ENCODE data around the gene GNPTAB. TPM values are rescaled to one million over a fixed set of nuclear protein-coding genes. Genes with fewer than 3 reads are reported as not detected.

The GNPTAB gene
- total RNA-seq, 2 donors from 2014 or later, result 24.0 to 28.3 TPM

DNA sequence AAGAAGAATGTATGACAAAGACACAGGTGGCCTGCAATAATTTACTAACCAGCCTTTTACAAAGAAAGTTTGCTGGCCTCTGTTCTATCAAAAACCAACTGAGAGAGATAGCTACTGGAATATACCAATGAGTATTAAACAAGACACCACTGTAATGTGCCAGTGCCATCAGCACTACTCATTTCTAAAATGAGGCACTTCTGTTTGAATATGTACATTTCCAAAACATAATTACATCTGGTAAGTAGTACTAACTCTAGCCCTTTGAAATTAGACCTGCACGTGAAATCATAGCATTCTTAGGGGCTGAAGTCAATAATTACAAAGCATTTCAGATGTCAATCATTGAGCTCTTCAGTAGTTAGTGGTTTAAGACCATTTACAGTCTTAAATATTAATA is 84.6 kb downstream of the GNPTAB start:
- Histone ChIP-seq H3K27ac (no peak overlapping the region), H3K4me1 (ENCODE audit: control insufficient read depth in 1 of 2, low read depth in 2 of 2) (no peaks in the 10 kb centered on the region), H3K4me3 (no peak overlapping the region), H3K9me3 (no peaks in the 10 kb centered on the region), H3K36me3 (peaks cover 14% of the 10 kb centered on the region), H3K27me3 (replicated peaks; ENCODE audit: insufficient read depth) (no peaks in the 10 kb centered on the region)
- DNase-seq (ENCODE audit: low spot score), result no peak
- no peak for ATAC-seq (ENCODE audit: insufficient number of reproducible peaks, low FRiP score, low read depth)
- TF ChIP-seq, protein P1, sequence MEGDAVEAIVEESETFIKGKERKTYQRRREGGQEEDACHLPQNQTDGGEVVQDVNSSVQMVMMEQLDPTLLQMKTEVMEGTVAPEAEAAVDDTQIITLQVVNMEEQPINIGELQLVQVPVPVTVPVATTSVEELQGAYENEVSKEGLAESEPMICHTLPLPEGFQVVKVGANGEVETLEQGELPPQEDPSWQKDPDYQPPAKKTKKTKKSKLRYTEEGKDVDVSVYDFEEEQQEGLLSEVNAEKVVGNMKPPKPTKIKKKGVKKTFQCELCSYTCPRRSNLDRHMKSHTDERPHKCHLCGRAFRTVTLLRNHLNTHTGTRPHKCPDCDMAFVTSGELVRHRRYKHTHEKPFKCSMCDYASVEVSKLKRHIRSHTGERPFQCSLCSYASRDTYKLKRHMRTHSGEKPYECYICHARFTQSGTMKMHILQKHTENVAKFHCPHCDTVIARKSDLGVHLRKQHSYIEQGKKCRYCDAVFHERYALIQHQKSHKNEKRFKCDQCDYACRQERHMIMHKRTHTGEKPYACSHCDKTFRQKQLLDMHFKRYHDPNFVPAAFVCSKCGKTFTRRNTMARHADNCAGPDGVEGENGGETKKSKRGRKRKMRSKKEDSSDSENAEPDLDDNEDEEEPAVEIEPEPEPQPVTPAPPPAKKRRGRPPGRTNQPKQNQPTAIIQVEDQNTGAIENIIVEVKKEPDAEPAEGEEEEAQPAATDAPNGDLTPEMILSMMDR (IDR thresholded peaks at IDR 0.05), result no peak

DNA sequence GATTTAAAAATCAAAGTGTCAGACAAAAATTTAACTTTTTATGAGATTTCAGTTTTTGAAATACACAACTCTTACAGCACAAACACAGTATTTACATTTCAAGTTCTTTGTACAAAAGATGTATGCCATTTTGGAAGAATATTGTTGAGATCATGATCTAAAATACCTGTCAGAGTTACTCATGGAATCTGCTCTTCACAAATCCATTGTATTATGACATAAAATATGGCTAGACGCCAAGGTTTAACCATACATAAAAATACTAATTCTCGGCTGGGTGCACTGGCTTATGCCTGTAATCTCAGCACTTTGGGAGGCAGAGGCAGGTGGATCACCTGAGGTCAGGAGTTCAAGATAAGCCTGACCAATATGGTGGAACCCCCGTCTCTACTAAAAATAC is 85.3 kb downstream of the GNPTAB start:
- ATAC-seq (ENCODE audit: insufficient number of reproducible peaks, low FRiP score, low read depth) (no peak), DNase-seq (ENCODE audit: low spot score) (no peak)
- Histone ChIP-seq H3K27ac (no peak overlapping the region), H3K4me3 (no peak overlapping the region), H3K36me3 (peaks cover 14% of the 10 kb centered on the region), H3K27me3 (replicated peaks; ENCODE audit: insufficient read depth) (no peaks in the 10 kb centered on the region), H3K4me1 (ENCODE audit: control insufficient read depth in 1 of 2, low read depth in 2 of 2) (no peaks in the 10 kb centered on the region), H3K9me3 (no peaks in the 10 kb centered on the region)
- TF ChIP-seq, protein P1 (IDR thresholded peaks at IDR 0.05), result no peak

DNA sequence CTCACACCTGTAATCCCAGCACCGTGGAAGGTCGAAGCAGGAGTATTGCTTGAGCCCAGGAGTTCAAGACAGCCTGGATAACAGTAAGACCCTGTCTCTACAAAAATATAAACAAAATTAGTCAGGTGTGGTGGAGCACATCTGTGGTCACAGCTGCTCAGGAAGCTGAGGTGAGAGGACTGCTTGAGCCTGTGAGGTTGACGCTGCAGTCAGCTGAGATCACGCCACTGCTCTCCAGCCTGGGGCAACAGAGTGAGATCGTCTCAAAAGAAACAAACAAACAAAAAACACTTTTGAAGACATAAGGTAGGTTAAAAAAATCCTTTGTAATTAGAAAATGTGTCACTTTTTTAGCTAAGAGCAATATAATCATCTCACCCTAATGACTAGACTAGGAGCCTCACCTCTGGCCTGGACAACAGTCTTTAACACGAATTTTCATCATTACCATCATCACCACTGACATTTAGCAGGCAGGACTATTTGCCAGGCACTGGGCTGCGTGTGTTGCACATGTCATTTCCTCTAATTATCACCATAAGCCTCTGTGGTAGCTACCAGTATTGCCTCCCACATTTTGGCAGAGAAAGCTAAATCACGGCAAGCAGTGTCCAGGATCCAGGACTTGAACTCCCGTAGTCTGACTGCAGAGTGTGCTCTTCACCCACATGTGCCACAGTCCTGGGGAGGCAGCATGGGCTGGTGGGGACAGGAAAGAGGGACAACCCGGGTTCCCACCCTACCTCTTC is 86.9 kb downstream of the GNPTAB start:
- TF ChIP-seq, protein P1 (IDR thresholded peaks at IDR 0.05), result no peak
- ATAC-seq (ENCODE audit: insufficient number of reproducible peaks, low FRiP score, low read depth) (no peak), DNase-seq (ENCODE audit: low spot score) (no peak)
- Histone ChIP-seq H3K4me3 (no peak overlapping the region), H3K36me3 (peaks cover 16% of the 10 kb centered on the region), H3K27ac (no peak overlapping the region), H3K27me3 (replicated peaks; ENCODE audit: insufficient read depth) (no peaks in the 10 kb centered on the region), H3K4me1 (ENCODE audit: control insufficient read depth in 1 of 2, low read depth in 2 of 2) (no peaks in the 10 kb centered on the region), H3K9me3 (no peaks in the 10 kb centered on the region)

DNA sequence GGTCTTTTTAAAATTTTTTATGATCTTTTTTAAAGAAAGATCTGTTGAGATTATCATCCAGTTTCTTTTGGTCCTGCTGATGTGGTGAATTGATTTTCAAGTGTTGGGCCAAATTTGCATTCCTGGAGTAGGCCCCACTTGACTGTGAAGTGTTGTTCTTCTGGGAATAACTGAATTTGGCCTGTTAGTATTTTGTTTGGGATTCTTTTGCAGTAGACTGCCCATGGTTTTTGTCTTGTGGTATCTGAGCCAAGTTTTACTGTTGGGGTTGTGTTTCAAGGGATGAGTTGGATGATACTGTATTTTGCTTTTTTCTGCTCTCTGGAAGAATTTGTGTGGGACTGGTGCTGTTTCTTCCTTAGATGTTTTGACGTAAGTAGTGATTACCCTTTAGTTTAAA is 87.5 kb downstream of the GNPTAB start:
- Histone ChIP-seq H3K36me3 (peaks cover 12% of the 10 kb centered on the region), H3K4me3 (no peak overlapping the region), H3K4me1 (ENCODE audit: control insufficient read depth in 1 of 2, low read depth in 2 of 2) (no peaks in the 10 kb centered on the region), H3K27me3 (replicated peaks; ENCODE audit: insufficient read depth) (no peaks in the 10 kb centered on the region), H3K9me3 (no peaks in the 10 kb centered on the region), H3K27ac (no peak overlapping the region)
- ATAC-seq (ENCODE audit: insufficient number of reproducible peaks, low FRiP score, low read depth), result no peak
- TF ChIP-seq, protein P1 (IDR thresholded peaks at IDR 0.05), result no peak
- no peak for DNase-seq (ENCODE audit: low spot score)

DNA sequence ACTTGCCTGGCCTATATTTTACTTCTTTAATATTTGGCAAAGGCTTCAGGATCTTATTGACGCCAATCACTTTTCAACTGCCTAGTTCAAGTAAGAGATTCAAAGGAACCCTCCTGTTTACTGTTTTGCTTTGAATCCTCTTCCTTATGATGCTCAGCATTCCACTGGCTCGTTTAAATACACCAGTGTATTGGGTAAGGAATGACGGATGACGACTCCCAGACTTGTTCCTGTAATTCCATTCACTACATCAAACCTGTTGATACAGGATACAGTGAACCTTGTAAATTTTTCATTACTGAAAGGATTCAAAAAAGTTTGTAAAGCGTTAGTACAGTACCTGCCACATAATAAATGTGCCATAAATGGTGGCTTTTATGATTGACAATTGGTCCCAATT is 89.8 kb downstream of the GNPTAB start:
- no peak for ATAC-seq (ENCODE audit: insufficient number of reproducible peaks, low FRiP score, low read depth)
- Histone ChIP-seq H3K27me3 (replicated peaks; ENCODE audit: insufficient read depth) (no peaks in the 10 kb centered on the region), H3K4me1 (ENCODE audit: control insufficient read depth in 1 of 2, low read depth in 2 of 2) (no peaks in the 10 kb centered on the region), H3K4me3 (no peak overlapping the region), H3K27ac (no peak overlapping the region), H3K9me3 (no peaks in the 10 kb centered on the region), H3K36me3 (peaks cover 12% of the 10 kb centered on the region)
- DNase-seq (ENCODE audit: low spot score), result no peak
- TF ChIP-seq, protein P1 (IDR thresholded peaks at IDR 0.05), result no peak
